NCI-H2029 (cell line): ENCODE measurements around the gene KCNK17.

Experiments used
- DNase-seq: peaks from one replicate; lab custom pipeline; 2025; lab: John Stamatoyannopoulos, UW

KCNK17 gene

GRCh38 chr6:39314273-39314795 lies at the start of gene KCNK17:
Gene KCNK17, minus strand, starts transcription at chr6:39314419. Its CDS starts 99 bp downstream, at chr6:39314320.
- no peak for DNase-seq

GRCh38 chr6:39363280-39363679 lies 49.1 kb upstream of the KCNK17 start:
- DNase-seq, result no peak

- DNase-seq, result peak; percentile 23
Measured at GRCh38 chr6:39362487-39362865, 48.3 kb upstream of the KCNK17 start.

GRCh38 chr6:39361657-39362486 lies 47.7 kb upstream of the KCNK17 start:
- peak; percentile 50 for DNase-seq

- no peak for DNase-seq
Measured at GRCh38 chr6:39360378-39360777, 46.2 kb upstream of the KCNK17 start.

GRCh38 chr6:39357998-39358686 lies 43.9 kb upstream of the KCNK17 start:
- DNase-seq, result peak; percentile 79

- DNase-seq, result no peak
Measured at GRCh38 chr6:39353698-39354315, 39.6 kb upstream of the KCNK17 start.

GRCh38 chr6:39350723-39351505 lies 36.7 kb upstream of the KCNK17 start:
- DNase-seq, result no peak

- DNase-seq, result no peak
Measured at GRCh38 chr6:39348740-39349139, 34.5 kb upstream of the KCNK17 start.

- DNase-seq, result peak; percentile 66
Measured at GRCh38 chr6:39347906-39348585, 33.8 kb upstream of the KCNK17 start.

- peak; percentile 66 for DNase-seq
Measured at GRCh38 chr6:39347206-39347605, 33.0 kb upstream of the KCNK17 start.

- DNase-seq, result no peak
Measured at GRCh38 chr6:39344821-39345280, 30.6 kb upstream of the KCNK17 start.

- no peak for DNase-seq
Measured at GRCh38 chr6:39343396-39343870, 29.2 kb upstream of the KCNK17 start.

- peak; percentile 76 for DNase-seq
Measured at GRCh38 chr6:39342692-39343395, 28.6 kb upstream of the KCNK17 start.

- DNase-seq, result no peak
Measured at GRCh38 chr6:39341937-39342336, 27.7 kb upstream of the KCNK17 start.

GRCh38 chr6:39341352-39341751 lies 27.1 kb upstream of the KCNK17 start:
- no peak for DNase-seq

GRCh38 chr6:39339868-39340550 lies 25.8 kb upstream of the KCNK17 start:
- DNase-seq, result peak; percentile 92

- no peak for DNase-seq
Measured at GRCh38 chr6:39339096-39339867, 25.1 kb upstream of the KCNK17 start.

- no peak for DNase-seq
Measured at GRCh38 chr6:39338397-39338796, 24.2 kb upstream of the KCNK17 start.
